ENCODE measurements around the gene EFCAB8. TPM values are rescaled to one million over a fixed set of nuclear protein-coding genes. Genes with fewer than 3 reads are reported as not detected.

EFCAB8 gene
- total RNA-seq, 1 donor from 2014 or later = 0.41 TPM

DNA sequence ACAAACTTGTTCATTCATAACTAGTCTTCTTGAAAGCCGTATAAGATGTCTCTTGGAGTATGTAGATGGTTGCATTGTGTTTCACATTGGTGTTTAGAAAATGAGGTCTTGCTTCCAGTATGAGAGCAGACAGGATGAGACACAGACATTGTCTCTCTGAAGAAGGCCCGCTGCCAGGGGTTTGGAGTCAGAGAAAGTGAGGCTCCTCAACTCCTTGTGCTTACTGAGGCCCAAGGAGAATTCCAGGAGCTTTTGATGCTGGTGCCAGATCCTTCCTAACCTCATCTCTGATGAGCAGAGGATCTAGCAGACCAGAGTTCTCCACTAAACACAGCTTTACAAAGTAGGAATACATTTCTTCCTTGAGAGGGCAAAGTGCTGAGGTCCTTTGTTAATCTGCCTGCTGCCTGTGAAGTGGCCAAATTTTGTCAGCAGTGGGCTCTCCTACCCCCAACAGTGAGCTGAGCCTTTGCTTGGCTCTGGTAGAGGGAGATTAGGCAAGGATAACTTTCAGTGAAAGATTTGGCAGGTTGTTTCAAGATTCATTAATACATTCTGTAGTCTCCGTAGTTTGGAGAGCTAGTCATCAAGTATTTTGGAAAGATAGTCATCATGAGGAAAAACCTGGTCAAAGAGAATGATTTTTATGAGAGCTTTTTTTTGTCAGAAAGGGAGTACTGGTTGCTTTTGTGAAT is 29.3 kb upstream of the EFCAB8 start:
- H3K9me3 ChIP-seq (ENCODE audit: insufficient read depth, low read depth, low read length) = no peaks in the 10 kb centered on the region
- no peak overlapping the region for H3K9ac ChIP-seq (ENCODE audit: low read length)
- H4K20me1 ChIP-seq (ENCODE audit: insufficient read depth, low read length) = peaks cover 93% of the 10 kb centered on the region
- peak; percentile 46 for DNase-seq (ENCODE audit: low read depth)
- FAIRE-seq = no peak
- H3K79me2 ChIP-seq (ENCODE audit: insufficient read depth, low read length) = peaks cover 97% of the 10 kb centered on the region
- H3K4me1 ChIP-seq (ENCODE audit: insufficient read depth, low read length) = peaks cover 25% of the 10 kb centered on the region
- peaks cover 23% of the 10 kb centered on the region for H3K36me3 ChIP-seq (ENCODE audit: insufficient read depth, low read length)
- no peak overlapping the region for H2AFZ ChIP-seq (ENCODE audit: low read depth, low read length)
- H3K27me3 Mint-ChIP-seq (ENCODE audit: low read depth, unreplicated experiment) = no peaks in the 10 kb centered on the region
- TF ChIP-seq, protein P1, sequence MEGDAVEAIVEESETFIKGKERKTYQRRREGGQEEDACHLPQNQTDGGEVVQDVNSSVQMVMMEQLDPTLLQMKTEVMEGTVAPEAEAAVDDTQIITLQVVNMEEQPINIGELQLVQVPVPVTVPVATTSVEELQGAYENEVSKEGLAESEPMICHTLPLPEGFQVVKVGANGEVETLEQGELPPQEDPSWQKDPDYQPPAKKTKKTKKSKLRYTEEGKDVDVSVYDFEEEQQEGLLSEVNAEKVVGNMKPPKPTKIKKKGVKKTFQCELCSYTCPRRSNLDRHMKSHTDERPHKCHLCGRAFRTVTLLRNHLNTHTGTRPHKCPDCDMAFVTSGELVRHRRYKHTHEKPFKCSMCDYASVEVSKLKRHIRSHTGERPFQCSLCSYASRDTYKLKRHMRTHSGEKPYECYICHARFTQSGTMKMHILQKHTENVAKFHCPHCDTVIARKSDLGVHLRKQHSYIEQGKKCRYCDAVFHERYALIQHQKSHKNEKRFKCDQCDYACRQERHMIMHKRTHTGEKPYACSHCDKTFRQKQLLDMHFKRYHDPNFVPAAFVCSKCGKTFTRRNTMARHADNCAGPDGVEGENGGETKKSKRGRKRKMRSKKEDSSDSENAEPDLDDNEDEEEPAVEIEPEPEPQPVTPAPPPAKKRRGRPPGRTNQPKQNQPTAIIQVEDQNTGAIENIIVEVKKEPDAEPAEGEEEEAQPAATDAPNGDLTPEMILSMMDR (IDR thresholded peaks at IDR 0.05; ENCODE audit: insufficient read depth, low read depth, low read length) = no peak
- TF ChIP-seq EZH2 (IDR thresholded peaks at IDR 0.05; ENCODE audit: insufficient read depth, low read length) = no peak
- H3K36me3 Mint-ChIP-seq (ENCODE audit: low read depth, unreplicated experiment) = peaks cover 19% of the 10 kb centered on the region
- peak overlapping the region; percentile 17 for H3K27ac ChIP-seq (ENCODE audit: low read depth, low read length)
- H3K4me3 ChIP-seq (ENCODE audit: insufficient read depth, low read depth, low read length) = no peak overlapping the region
- no peaks in the 10 kb centered on the region for H3K27me3 ChIP-seq (ENCODE audit: insufficient read depth, low read length)
- H3K27ac Mint-ChIP-seq (ENCODE audit: unreplicated experiment) = peak overlapping the region; percentile 80
- H3K4me3 Mint-ChIP-seq (ENCODE audit: unreplicated experiment) = no peak overlapping the region
- peak overlapping the region; percentile 4 for H3K4me2 ChIP-seq (ENCODE audit: low read length)
- H3K9me3 Mint-ChIP-seq (ENCODE audit: unreplicated experiment) = no peaks in the 10 kb centered on the region
- peaks cover 27% of the 10 kb centered on the region for H3K4me1 Mint-ChIP-seq (ENCODE audit: low read depth, unreplicated experiment)

DNA sequence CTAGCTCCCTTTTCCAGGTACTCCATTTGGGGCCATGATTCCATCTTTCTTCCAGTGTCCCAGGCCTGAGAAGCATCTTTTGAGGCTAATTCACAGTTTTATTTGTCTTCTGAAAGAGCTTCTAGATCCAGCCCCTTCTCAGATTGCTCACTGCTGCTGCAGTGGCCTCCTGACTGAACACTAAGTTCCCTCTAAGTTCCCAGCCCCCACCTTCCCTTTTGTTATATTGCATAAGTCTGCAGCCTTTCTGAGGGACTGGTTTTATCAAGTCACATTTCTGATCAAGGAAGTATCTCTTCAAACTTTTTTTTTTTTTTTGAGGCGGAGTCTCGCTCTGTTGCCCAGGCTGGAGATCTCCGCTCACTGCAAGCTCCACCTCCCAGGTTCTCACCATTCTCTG is 28.3 kb upstream of the EFCAB8 start:
- H3K4me1 Mint-ChIP-seq (ENCODE audit: low read depth, unreplicated experiment) = peaks cover 27% of the 10 kb centered on the region
- H3K9me3 Mint-ChIP-seq (ENCODE audit: unreplicated experiment) = no peaks in the 10 kb centered on the region
- H4K20me1 ChIP-seq (ENCODE audit: insufficient read depth, low read length) = peaks cover 89% of the 10 kb centered on the region
- H3K36me3 ChIP-seq (ENCODE audit: insufficient read depth, low read length) = peaks cover 28% of the 10 kb centered on the region
- H3K9ac ChIP-seq (ENCODE audit: low read length) = no peak overlapping the region
- peaks cover 25% of the 10 kb centered on the region for H3K4me1 ChIP-seq (ENCODE audit: insufficient read depth, low read length)
- no peaks in the 10 kb centered on the region for H3K27me3 ChIP-seq (ENCODE audit: insufficient read depth, low read length)
- H2AFZ ChIP-seq (ENCODE audit: low read depth, low read length) = no peak overlapping the region
- H3K79me2 ChIP-seq (ENCODE audit: insufficient read depth, low read length) = peaks cover 97% of the 10 kb centered on the region
- FAIRE-seq = no peak
- TF ChIP-seq EZH2 (IDR thresholded peaks at IDR 0.05; ENCODE audit: insufficient read depth, low read length) = no peak
- TF ChIP-seq, protein P1 (IDR thresholded peaks at IDR 0.05; ENCODE audit: insufficient read depth, low read depth, low read length) = no peak
- H3K4me3 Mint-ChIP-seq (ENCODE audit: unreplicated experiment) = no peak overlapping the region
- no peak overlapping the region for H3K27ac ChIP-seq (ENCODE audit: low read depth, low read length)
- no peak overlapping the region for H3K4me2 ChIP-seq (ENCODE audit: low read length)
- no peaks in the 10 kb centered on the region for H3K9me3 ChIP-seq (ENCODE audit: insufficient read depth, low read depth, low read length)
- DNase-seq (ENCODE audit: low read depth) = no peak
- H3K27me3 Mint-ChIP-seq (ENCODE audit: low read depth, unreplicated experiment) = no peaks in the 10 kb centered on the region
- H3K4me3 ChIP-seq (ENCODE audit: insufficient read depth, low read depth, low read length) = no peak overlapping the region
- peaks cover 19% of the 10 kb centered on the region for H3K36me3 Mint-ChIP-seq (ENCODE audit: low read depth, unreplicated experiment)
- H3K27ac Mint-ChIP-seq (ENCODE audit: unreplicated experiment) = no peak overlapping the region

DNA sequence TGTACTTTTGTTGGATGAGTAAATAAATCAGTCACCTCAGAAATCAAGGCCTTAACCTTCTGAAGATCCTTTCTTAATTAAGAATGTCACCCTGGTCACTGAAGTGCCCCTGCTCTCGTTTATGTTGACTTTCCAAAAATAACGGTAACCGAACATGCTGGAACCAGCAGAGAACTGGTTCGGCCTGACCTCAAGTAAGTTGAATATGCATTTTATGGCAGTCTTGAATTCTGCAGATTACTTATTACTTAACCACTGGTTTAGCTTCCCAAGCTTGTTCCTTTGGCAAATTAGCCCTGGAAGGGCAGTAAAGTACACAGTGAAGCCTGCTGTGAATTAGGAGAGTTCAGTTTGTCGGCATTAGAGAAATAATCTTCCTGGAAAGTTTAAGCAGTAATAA is 26.7 kb upstream of the EFCAB8 start:
- no peak overlapping the region for H3K27ac Mint-ChIP-seq (ENCODE audit: unreplicated experiment)
- H3K36me3 ChIP-seq (ENCODE audit: insufficient read depth, low read length) = peaks cover 28% of the 10 kb centered on the region
- peaks cover 15% of the 10 kb centered on the region for H3K36me3 Mint-ChIP-seq (ENCODE audit: low read depth, unreplicated experiment)
- H3K4me2 ChIP-seq (ENCODE audit: low read length) = no peak overlapping the region
- DNase-seq (ENCODE audit: low read depth) (no peak), FAIRE-seq (no peak)
- TF ChIP-seq, protein P1 (IDR thresholded peaks at IDR 0.05; ENCODE audit: insufficient read depth, low read depth, low read length) = no peak
- no peak for TF ChIP-seq EZH2 (IDR thresholded peaks at IDR 0.05; ENCODE audit: insufficient read depth, low read length)
- no peak overlapping the region for H3K4me3 Mint-ChIP-seq (ENCODE audit: unreplicated experiment)
- H4K20me1 ChIP-seq (ENCODE audit: insufficient read depth, low read length) = peaks cover 92% of the 10 kb centered on the region
- H3K27me3 Mint-ChIP-seq (ENCODE audit: low read depth, unreplicated experiment) = no peaks in the 10 kb centered on the region
- no peak overlapping the region for H3K27ac ChIP-seq (ENCODE audit: low read depth, low read length)
- no peak overlapping the region for H2AFZ ChIP-seq (ENCODE audit: low read depth, low read length)
- no peaks in the 10 kb centered on the region for H3K27me3 ChIP-seq (ENCODE audit: insufficient read depth, low read length)
- no peaks in the 10 kb centered on the region for H3K9me3 ChIP-seq (ENCODE audit: insufficient read depth, low read depth, low read length)
- H3K4me1 ChIP-seq (ENCODE audit: insufficient read depth, low read length) = peaks cover 25% of the 10 kb centered on the region
- H3K9ac ChIP-seq (ENCODE audit: low read length) = no peak overlapping the region
- no peaks in the 10 kb centered on the region for H3K9me3 Mint-ChIP-seq (ENCODE audit: unreplicated experiment)
- peaks cover 27% of the 10 kb centered on the region for H3K4me1 Mint-ChIP-seq (ENCODE audit: low read depth, unreplicated experiment)
- H3K79me2 ChIP-seq (ENCODE audit: insufficient read depth, low read length) = peaks cover 96% of the 10 kb centered on the region
- no peak overlapping the region for H3K4me3 ChIP-seq (ENCODE audit: insufficient read depth, low read depth, low read length)

Data from astrocyte (in vitro differentiated cells and primary cell).